ENCODE measurements around the gene SAE1.

The SAE1 gene

DNA sequence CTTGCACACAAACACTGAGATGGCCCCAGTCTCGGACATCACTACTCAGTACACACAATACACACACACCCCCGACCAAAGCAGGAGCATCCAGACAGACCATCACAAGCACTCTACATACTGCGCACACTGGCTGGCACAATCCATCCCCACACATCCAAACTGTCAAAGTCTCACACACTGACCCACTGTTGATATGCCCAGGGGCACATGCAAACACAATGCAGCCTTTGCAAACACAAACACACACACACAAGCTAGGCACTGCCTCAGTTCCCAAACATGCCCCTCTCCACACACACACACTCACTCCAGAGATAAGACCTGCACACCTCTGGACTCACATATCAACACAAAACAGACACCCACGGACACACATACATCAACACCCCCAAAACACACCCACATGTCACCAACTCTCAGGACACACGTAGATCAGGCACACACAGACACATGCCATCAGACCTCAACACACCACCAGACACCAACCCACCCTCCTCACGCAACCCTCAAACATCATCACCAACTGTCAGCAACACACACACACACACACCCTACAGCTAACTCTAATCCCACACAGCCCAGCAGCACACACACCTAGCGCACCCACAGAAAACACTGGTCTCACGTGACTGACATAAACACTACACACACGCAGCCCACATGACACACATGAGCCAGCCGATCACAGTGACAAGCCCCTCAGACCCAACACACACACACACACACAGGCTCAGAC, 98.5 kb downstream of the SAE1 start:
- DNase-seq (ENCODE audit: low spot score): no peak

DNA sequence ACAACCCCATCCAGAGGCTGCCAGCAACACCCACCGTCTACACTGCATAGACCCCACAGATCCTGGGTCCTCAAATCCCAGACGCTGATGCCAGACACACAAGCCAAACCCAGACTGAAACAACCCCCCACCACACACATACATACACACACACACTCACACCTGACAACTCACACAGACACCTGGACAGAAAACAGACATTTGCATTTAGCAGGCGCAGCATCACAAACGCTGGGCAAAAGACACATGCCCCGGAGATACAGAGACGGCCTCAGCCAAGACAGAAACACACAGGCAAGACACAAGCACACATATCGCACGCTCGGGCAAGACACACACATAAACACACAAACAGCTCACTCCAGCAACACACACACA, 99.0 kb downstream of the SAE1 start:
- in situ Hi-C loops (cut with MboI; ENCODE audit: low sequenced_read_pairs, unreplicated experiment): no loop called here
- no peak for DNase-seq (ENCODE audit: low spot score)
- TF ChIP-seq, protein P1, sequence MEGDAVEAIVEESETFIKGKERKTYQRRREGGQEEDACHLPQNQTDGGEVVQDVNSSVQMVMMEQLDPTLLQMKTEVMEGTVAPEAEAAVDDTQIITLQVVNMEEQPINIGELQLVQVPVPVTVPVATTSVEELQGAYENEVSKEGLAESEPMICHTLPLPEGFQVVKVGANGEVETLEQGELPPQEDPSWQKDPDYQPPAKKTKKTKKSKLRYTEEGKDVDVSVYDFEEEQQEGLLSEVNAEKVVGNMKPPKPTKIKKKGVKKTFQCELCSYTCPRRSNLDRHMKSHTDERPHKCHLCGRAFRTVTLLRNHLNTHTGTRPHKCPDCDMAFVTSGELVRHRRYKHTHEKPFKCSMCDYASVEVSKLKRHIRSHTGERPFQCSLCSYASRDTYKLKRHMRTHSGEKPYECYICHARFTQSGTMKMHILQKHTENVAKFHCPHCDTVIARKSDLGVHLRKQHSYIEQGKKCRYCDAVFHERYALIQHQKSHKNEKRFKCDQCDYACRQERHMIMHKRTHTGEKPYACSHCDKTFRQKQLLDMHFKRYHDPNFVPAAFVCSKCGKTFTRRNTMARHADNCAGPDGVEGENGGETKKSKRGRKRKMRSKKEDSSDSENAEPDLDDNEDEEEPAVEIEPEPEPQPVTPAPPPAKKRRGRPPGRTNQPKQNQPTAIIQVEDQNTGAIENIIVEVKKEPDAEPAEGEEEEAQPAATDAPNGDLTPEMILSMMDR (IDR thresholded peaks at IDR 0.05; ENCODE audit: borderline replicate concordance, control extremely low read depth, extremely low read depth, insufficient read depth, missing control alignments): no peak

More for the DNA sequence above, 98.5 kb downstream of the SAE1 start:
- TF ChIP-seq, protein P1 (IDR thresholded peaks at IDR 0.05; ENCODE audit: borderline replicate concordance, control extremely low read depth, extremely low read depth, insufficient read depth, missing control alignments): no peak
- in situ Hi-C loops (cut with MboI; ENCODE audit: low sequenced_read_pairs, unreplicated experiment): no loop called here

DNA sequence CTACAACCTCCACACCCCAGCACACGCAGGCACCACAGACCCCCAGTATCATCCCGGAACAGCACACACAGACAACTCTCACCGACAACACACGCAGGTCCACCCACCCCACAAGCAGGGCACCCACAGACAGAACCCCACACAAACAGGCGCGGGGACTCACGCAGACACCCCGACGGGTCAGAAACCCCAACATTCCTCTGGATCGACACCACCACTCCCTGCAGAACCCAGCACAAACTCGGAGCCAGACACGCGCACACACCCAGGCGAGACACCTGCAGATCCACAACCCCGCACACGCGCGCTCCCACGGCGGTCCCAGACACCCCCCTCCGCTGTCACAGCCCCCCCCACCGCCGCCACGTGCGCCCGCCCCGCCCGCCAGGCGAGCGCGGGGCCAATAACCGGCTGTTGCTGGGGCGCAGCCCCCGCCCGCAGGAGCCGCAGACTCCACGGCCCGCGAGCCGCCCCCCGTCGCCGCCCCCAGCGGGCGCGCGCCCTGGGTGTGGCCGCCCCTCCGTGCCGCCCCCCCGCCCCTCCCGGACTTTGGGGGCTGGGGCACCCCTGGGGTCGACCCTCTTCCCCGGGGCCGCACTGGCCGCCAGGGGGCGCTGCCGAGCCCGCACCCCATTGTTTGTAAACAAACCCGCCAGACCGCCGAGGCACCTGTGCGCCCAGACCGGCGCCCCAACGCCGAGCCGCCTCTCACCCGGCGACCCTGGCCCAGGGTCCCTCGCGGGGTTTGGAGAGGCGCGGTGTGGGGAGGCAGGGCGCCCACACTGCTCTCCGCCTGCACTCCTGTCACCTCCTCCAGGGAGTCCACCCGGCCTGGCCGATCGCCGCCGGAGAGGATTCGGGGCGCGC, 99.7 kb downstream of the SAE1 start:
- peak; percentile 78 for DNase-seq (ENCODE audit: low spot score)
- in situ Hi-C loops (cut with MboI; ENCODE audit: low sequenced_read_pairs, unreplicated experiment): no loop called here
- TF ChIP-seq, protein P1 (IDR thresholded peaks at IDR 0.05; ENCODE audit: borderline replicate concordance, control extremely low read depth, extremely low read depth, insufficient read depth, missing control alignments): peak; percentile 88

DNA sequence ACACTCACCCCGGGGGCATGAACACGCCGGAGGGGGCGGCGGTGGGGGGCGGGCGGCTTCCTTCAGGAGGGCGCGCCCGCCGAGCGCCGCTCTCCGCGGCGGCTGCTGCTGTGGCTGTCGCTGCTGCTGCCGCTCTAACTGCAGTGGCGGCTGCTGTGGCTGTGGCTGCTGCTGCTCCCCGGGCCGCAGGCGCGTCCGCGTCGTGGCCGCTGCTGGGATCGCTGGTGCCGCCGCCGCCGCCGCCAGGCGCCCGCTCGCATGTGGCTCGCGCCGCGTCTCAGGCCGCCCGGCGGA, 100.2 kb downstream of the SAE1 start, which contains the start of gene BBC3:
Gene BBC3, minus strand, starts transcription at position 279 of the 294 bp plus-strand sequence. CDS start 2,768 bp downstream, outside the sequence.
- DNase-seq (ENCODE audit: low spot score): no peak
- in situ Hi-C loops (cut with MboI; ENCODE audit: low sequenced_read_pairs, unreplicated experiment): no loop called here
- TF ChIP-seq, protein P1 (IDR thresholded peaks at IDR 0.05; ENCODE audit: borderline replicate concordance, control extremely low read depth, extremely low read depth, insufficient read depth, missing control alignments): no peak

DNA sequence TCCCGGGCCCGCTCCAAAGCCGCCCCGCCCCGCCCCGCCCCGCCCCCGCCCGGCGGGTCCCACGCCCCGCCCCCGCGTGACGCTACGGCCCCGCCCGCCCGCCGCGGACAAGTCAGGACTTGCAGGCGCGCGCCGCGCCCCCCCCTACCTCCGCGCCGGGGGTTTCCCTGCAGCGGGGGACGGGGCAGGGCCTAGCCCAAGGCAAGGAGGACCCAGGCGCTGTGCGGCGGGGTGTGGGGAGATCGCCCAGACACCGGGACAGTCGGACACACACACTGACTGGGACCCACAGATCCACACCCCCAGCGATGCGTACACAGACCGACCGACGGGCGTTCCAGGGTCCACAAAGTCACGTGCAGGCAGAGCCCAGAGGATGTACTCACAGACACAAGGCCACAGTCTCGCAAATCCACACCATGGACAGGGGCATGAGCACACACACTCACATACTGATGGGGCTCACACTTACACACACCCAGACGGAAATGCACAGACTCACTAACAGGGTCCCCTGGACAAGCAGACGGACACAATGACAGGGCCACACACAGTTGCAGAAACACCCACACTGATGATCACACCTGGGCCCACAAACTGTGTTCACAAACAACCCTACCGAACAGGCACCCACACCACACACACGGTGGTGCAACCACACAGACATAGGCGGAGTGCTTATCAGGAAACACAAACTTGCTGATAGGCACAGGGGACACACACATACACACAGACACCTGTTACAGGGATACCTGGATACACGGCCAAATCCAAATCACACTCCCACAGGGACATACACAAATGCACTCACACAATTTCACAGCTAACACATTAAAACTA, 100.8 kb downstream of the SAE1 start:
- in situ Hi-C loops (cut with MboI; ENCODE audit: low sequenced_read_pairs, unreplicated experiment): no loop called here
- peak; percentile 90 for DNase-seq (ENCODE audit: low spot score)
- TF ChIP-seq, protein P1 (IDR thresholded peaks at IDR 0.05; ENCODE audit: borderline replicate concordance, control extremely low read depth, extremely low read depth, insufficient read depth, missing control alignments): no peak
